AML-193 (cell line): ENCODE data around the gene WHAMM.
"Not testable (repeated sequence)": the region's sequence is repeated elsewhere in the genome, so short reads cannot be mapped to it uniquely, and the experiment has no call there.

Experiments
- DNase-seq, 2 experiments: peaks; one replicate each; lab custom pipeline; 2025; lab: John Stamatoyannopoulos, UW

WHAMM gene

DNA sequence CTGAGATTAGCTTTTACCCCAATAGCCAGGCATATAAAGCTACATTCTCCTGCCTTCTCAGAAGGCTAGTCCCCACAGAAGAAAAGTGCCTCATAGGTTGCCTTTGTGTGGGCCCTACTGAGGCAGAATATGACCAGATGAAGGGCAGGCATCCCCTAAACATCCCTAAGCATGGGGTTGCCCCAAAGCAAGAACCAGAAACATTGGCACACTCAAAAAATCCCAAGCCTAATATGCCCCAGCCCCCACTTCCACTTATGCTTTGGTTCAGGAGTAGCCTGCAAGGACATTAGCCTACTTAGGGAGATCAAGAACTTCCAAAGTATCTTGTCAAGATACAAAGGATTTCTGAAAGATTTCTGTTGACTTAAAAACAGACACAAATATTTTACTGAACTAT lies 29.7 kb downstream of the WHAMM start:
- no peak for DNase-seq

DNA sequence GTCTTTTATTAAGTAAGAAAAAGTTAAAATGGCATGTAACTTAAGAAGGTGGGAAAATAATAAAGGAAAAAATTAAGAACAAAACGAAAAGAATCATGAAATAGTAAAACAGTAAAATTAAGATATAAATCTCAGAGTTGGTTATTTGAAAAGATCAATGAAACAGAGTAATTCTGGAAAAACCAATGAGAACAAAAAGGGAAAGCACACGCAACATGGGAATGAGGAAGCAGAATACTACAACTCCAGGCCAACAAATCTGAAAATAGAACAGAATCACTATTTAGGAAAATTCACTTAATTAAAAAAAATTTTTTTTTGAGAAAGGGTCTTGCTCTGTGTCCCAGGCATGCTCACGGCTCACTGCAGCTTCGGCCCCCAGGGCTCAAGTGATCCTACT lies 30.7 kb downstream of the WHAMM start:
- no peak for DNase-seq

DNA sequence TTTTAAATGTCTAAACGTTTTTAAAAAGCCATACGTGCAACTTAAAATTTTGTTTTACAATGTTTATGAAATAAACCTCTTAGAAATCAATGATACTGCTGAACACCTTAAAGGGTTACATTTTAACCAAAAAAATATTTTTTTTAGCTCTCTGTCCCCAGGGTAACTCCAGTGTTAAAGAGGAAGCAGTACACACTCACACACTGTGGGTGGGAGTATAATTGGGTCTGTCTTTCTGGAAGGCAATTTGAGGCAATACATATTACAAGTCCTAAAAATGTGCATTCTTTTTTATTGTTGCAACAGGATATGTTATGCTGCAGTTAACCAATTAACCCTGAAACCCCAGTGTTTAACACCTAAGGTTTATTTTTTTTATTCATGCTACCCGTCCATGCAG lies 34.1 kb downstream of the WHAMM start:
- peak in 1 of 2 experiments; percentile 21 for DNase-seq

DNA sequence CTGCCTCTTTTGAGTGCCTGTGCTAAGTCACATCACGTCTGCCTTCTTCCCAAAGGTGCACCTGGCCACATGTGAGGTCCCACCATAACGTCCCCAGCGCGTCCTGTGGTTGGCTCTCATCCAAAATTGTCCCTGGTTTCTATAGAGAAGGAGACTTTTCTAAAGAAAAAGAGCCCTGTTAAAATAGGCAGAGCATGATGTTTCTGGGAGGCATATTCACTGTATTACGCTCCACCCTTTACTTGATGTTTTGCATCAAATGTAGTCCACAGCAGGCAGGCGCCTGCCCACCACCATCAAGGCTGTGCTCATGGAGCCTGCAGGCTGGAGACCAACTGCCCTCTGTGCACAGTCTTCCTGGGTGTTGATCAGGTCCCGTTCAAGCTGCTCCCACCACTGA lies 36.3 kb downstream of the WHAMM start:
- no peak for DNase-seq

DNA sequence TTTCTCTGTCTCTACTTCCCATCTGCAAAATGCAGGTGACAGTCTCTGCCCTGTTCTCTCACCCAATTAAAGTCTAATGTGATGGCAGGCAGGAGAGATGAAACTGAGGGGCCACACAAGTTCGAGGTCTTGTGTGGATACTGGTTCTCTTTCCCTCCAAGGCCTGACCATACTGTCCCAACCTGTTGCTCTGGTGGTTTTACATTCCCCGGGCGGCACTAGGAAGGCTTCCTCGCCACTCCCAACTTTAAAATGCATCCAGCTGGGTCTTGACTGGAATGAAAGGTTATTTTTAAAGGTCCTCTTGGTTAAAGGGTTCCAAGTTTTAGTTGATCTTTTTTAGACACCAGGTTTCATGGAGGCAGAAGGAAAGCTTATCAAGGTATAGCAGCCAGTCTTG lies 37.2 kb downstream of the WHAMM start:
- DNase-seq = no peak

DNA sequence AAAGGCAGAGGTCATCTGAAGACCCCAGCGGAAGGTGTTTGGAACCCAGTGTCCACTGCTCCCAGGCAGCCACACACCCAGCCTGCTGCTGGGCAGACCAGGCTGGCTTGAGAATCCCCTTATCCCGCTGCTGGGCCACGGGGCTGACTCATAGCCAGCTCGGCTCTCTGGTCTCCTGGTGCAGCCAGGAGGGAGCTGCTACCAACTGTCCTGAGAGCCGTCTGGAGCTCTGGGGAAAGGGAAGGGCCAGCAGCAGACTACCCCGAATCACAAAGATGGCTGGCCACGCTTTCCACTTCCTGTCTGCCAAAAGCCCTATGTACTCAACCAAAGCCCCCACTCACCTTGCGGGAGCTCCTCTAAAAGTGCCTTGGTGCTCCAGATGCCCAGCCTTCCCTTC lies 38.3 kb downstream of the WHAMM start:
- DNase-seq = no peak

DNA sequence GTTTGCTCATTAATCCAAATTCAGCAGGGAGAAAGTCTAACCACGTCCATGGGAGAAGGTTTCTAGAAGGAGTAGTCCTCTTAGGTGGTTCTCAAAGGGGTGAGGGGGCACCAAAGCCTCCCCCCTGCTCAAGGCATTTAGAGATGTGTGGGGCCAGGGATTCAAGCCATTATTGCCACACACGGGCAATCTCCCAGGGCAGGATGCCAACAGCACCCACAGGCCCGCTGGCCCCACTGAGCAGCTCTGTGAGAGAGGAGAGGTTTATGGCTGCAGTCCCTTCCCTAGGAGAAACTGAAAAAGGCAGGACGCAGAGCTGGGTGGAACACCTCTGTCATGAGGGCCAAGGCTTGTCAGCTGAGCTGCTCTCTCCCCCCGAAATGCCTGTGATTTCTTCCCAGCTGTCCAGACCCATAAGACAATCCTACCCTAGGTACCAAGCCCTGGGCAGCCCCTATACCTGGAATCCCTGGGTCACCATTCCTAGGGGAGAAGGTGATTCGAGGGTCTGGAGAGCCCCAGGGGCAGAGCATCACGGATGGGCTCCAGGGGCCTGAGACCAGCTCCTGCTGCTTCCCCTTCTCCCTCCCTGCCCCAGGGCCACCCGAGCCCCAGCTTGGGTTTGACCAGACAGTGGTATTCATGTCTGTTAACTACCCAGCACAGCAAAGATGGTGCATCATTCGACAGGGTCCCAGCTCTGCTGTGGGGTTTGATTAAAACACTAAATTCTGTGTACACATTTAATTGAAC lies 39.0 kb downstream of the WHAMM start:
- DNase-seq = no peak

DNA sequence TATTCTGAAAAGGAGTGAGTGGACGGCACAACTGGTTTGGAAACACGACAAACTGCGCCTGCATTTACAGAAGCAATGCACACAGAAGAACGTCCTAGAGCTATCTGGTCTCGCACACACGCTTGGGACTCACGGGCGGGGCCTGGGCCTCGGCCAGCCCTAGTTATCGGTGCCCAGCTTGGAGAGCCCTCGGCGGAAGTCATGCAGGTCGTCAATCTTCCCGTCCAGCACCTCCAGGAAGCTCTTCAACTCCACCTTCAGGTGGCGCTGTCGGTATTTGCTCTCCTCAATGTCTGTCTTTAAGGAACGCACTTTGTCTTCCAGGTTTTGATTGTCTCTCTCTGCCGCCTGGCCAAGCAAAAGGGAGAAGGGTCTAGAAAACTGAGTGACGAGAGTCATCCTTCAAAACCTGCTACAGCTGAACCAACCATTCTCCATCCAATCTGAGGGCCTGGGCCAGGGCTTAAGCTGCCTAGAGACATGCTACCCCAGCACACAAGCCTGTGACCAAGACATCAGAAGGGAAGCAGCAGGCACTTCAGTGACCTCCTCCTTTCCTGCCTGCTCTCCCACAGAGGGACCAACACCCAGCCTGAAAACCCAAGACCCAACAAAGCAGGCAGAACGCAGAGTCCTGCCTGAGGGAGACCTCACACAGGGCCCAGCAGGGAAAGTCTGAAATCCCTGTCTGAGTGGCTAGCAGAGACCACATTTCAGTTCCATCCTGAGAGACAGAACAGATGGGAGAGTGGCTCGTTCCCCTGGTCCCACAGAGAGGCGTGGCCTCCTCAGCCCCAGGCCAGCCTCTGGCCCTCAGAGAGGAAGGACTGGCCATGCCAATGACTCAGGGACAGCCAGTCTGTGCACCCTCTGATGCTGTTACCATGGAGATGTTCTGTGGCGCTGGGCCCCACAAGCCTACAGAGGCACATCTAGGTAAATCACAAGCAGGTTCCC lies 40.4 kb downstream of the WHAMM start:
- DNase-seq = peak; percentile 45 to 52

DNA sequence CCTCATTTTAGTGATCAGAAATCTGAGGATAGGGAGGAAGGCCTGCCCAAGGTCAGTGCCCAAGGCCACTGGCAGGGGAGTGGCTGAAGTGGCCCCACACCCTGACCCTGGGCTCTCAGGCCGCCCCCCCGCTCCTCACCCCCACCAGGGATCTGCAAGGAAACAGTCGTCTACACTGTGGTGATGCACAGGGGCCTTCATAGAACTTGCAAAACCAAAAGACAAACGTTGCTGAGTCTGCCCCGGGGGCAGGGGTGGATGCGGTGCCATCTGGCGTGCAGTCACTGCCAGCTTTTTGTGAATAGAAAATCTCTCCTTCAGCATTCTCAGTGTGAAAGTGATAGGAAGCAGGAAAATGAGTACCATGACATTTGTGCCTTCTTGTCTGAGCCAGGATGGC lies 41.3 kb downstream of the WHAMM start:
- no peak for DNase-seq

DNA sequence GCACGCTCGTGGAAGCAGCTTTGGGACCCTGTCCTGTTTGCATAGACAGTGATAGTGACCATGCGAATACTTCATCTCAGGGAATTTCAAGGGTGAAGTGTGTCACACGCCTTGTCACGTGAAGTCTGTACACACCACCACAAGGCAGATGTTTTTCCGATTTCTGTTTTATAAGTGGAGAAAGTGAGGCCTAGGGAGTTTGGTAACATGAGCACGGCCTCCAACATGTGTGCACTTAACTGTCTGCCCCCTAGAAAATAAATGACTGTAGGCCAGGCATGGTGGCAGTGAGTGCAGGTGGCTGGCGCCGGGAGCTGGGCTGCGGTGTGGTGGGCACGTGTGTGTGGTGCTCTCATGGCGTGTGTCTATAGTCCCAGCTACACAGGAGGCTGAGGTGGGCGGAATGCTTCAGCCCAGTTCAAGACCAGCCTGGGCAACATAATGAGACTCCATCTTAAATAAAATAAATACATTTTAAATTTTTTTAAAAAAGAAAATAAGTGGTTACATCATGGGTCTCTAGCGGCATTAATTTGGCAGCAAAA lies 42.0 kb downstream of the WHAMM start:
- DNase-seq = no peak

DNA sequence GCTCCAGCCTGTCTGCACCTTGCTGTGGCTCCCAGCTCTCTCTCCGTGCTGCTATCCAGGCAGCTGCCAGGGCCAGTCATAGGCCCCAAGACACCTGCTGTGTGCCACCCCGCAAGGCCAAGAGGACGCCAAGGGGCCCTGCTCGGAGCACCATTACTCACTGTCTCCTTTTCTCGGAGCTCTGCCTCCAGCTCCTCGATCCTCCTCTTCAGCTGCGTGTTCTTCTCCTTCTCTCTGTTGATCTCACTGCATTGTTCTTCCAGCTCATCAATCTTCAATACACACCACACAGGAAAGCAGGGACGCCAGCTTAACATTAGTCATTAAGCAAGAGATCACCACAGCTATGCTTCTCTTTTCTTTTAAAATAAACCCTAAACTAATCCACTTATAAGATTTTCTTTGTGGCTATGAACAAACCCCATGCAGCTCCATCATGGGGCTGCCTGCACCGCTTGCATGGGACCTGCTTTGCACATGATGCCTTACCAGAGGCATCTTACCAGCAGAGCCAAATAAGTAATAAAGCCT lies 42.6 kb downstream of the WHAMM start:
- DNase-seq = no peak

DNA sequence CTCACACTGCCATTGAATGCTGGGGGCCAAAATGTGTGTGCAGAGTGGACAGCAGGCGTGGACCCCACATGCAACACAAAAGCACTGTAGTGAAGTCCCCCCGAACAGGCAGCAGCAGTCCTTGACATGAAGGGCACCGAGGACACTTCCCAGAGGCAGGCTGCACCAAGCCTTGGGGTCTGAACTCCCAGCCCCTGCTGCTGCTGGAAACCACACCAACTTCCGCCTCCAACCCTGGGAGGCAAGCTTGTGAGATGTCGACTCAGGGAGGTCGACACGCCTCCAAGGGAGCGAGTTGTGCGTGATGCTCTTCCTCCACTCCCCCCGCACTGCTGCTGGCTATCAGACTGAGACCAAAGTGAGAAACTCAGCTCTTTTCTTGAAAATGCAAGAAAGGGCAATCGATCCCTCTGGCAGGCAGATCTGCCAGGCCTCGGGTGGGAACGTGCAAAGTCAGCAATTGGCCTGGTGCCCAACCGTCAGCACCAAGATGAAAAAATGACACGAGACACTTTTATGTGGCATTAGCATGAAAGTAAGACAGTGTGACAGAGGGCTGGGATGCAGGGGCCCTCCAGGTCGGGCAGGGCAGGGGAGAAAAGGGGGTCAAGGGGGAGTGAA lies 43.6 kb downstream of the WHAMM start:
- no peak for DNase-seq

DNA sequence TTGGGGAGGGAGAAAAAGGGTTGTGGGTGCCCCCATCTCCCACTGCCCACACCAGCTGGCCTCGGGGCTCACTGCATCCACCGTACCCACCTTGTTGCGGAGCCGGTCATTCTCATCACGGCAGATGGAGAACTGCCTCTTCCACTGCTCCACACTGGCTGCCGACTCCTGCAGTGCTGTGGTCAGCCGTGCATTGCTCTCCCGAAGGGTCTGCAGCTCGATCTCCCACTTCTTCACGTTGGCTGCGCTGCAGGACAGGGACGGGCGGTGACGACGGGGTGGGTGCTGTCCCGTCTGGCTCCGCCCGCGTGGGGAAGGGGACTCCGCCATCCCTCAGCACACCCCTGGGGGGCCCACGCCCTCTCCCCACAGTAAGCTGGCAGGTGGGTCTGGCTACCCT lies 45.1 kb downstream of the WHAMM start:
- no peak for DNase-seq

DNA sequence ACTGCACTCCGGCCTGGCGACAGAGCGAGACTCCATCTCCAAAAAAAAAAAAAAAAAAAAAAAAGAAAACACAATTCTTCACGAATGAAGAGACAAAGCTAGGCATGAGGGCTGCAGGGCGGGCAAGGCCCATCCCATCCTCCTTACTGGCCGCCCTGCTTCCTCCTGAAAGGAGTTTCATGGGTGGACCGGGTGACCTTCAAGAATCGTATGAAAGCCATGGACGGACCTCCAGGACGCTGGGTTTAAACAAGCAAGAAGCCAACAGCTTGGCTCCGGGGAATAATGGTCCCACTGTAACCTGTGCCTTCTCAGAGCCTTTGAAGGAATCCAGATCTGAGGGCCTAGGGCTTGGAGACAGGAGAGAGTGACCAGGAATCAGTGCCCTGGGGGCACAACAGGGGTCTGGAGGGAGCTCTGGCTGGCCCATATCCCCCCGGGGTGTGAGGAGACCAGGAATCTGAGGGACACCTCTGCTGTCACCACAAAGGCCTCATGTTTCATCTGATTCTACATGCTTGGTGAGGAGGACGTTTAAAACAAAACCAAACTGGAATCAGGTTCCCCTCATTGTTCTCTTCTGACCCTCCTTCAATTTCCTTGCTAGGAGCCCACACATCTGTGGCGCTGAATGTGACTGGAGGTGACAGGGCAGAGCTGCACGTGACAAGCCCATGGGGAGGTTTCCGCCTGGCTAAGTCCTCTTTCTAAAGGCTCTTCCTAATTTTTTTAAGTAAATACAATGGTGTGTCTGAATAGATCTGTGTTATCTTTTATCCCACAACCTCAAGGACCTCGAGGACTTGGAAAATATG lies 46.1 kb downstream of the WHAMM start:
- no peak for DNase-seq

DNA sequence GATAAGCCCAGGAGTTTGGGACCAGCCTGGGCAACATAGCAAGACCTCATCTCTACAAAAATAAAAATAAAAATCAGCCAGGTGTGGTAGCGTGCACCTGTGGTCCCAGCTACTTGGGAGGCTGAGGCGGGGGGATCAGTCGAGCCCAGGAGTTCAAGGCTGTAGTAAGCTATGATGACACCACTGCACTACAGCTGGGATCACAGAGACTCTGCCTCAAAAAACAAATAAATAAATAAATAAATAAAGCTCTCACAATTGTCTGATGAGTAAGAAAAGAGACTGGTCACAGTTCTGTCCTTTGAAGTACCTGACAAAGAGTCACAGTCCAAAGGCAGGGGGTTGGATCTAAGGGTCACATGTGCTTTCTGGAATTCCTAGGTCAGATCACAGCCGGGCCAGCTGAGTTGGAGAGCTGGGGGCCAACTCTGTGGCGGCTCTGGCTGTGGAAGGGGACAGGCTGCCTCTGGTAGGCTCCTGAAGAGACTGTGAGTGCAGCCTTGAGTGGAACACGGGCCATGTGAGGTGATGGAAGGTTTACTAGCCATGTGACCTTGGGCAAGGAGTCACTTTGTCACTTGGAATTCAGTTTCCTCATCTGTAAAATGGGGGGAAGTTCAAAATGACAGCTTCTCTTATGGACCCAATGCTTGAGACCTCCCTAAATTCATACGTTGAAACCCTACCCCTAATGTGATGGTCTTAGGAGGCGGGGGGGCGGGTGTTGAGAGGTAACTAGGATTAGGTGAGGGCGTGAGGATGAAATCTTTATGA lies 47.2 kb downstream of the WHAMM start:
- no peak for DNase-seq

DNA sequence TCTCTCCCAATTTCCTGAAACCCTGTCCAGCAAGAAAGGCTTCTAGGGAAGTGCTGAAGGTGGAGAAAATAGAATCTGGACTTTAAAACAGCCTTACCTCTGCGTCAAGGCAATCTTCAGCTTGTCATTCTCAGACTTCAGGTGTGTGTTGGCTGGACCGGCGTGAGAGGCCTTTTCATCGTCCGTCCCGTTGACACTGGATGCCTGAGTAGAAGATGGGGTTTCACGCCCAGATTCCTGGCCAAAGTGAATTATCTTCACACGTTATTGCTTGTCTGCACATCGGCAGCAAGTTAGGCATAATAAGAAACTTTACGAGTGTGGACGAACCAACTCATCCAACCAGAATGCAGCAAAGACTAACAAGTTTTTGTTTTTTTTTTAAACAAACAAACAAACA lies 49.5 kb downstream of the WHAMM start:
- no peak for DNase-seq

DNA sequence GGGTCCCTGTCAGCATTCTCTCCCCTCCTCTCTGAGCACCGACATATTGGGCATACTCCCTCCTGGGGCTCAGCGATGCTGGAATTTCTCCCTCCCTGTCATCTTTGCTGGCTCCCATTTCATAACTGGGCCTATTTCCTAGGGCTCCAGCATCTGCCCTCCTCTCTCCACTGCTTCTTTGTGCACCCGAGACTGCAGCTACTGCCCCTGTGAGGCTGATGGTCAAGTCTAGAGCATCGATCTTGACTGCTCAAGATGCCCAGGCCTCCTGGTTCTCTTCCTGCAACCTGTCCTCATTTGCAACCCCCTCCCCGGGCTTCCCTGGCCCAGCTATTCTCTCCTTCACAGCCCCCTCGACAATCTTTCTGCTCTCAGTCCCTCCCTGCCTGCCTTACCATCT lies 53.5 kb downstream of the WHAMM start:
- no peak for DNase-seq

DNA sequence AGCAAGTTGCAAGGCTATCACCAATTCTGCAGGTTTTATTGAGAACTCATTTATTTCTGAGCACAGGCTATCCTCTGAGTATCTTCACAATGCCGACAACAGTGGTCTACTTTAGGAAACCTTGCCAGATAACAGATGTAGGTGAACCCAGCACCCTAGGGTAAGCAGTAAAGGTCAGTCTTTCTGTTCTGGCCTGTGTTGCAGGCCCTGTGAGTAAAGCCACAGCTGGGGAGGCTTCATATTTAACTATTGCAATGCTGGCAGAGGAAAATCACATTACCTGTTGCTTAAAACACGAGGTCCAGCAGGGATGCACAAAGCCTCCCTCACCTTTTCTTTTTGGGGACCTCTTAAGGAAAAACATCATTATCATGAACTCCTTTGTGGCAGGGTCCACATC lies 55.5 kb downstream of the WHAMM start:
- no peak for DNase-seq

DNA sequence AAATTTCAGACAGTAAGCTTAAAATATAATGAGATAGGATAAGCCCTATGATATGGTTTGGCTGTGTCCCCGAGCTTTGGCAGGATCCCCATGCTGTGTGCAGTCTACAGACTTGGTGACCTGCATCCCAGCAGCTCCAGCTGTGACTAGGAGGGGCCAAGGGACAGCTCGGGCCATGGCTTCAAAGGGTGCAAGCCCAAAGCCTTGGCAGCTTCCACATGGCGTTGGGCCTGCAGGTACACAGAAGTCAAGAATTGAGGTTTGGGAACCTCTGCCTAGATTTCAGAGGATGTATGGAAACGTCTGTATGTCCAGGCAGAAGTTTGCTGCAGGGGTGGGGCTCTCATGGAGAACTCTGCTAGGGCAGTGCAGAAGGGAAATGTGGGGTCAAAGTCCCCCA lies 56.2 kb downstream of the WHAMM start:
- DNase-seq = not testable (repeated sequence)

DNA sequence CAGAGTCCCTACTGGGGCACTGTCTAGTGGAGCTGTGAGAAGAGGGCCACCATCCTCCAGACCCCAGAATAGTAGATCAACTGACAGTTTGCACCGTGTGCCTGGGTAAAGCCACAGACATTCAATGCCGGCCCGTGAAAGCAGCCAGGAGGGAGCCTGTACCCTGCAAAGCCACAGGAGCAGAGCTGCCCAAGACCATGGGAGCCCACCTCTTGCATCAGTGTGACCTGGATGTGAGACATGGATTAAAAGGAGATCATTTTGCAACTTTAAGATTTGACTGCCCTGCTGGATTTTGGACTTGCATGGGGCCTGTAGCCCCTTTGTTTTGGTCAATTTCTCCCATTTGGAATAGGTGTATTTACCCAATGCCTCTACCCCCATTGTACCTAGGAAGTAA lies 56.6 kb downstream of the WHAMM start:
- not testable (repeated sequence) for DNase-seq
